Cerebellar nuclear complex (tissue), 1 donor: Measurements from ENCODE around the gene S100A14.
A peak's percentile ranks its signal among the peaks of the same experiment; 100 is the strongest.
"Not testable (repeated sequence)": the region's sequence is repeated elsewhere in the genome, so short reads cannot be mapped to it uniquely, and the experiment has no call there.

Experiments used
- DNase-seq, 2 experiments: peaks; one replicate each; lab custom pipeline; 2025; lab: John Stamatoyannopoulos, UW

S100A14 gene

DNA sequence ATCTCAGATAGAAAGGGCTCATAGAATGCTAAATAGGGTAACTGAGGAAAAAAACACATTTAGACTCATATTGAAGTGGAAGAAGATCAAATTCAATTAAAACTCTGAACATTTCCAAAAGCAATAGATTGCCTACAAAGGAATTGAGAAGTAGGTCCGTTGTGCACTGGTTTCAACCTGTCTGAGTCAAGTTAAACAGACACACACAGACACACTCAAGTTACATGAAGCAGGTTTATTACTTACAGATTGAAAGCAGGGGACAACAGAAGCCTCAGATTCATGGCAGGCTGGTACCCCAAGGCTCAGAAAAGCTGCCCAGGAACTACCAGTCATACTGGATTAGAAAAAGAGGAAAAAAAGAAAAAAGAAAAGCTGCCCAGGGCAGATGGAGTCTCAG, 29.8 kb downstream of the S100A14 start:
- no peak for DNase-seq

DNA sequence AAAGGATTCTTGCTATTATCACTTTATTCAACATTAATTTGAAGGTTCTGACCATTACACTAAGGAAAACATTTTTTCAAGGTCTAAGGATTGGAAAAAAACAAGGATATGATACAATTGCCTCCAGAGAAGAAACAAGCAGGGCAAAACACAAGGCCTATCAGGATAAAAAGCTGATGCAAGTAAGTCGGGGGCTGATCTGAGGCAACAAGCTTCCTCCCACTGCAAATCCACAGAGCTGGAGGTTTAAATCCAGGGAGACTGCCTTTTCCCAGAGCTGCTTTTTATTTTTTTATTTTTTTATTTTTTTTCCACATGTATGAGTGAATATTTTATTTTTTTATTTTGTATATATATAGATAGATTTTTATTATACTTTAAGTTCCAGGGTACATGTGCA, 31.1 kb downstream of the S100A14 start:
- no peak for DNase-seq

DNA sequence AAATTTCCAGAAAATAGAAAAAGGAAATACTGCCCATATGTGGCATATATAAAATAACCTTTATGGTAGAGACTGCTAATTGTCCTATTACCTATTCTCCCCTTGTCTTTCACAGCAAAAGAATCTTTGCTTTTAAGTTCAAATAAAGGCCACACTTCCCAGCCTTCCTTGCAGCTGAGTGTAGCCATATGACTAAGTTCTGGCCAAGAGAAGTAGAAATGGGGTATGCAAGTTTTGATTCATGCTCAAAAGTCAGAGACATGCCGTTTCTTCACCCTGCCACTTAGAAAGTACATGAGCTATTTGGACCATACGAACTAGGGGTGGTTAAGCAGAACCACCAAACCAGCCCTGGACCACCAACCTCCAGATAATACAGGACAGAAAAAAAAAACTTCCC, 32.1 kb downstream of the S100A14 start:
- DNase-seq = no peak

DNA sequence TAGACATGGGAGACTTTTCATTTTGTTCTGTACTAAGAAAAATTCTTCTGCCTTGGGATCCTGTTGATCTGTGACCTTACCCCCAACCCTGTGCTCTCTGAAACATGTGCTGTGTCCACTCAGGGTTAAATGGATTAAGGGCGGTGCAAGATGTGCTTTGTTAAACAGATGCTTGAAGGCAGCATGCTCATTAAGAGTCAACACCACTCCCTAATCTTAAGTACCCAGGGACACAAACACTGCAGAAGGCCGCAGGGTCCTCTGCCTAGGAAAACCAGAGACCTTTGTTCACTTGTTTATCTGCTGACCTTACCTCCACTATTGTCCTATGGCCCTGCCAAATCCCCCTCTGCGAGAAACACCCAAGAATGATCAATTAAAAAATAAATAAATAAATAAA, 32.6 kb downstream of the S100A14 start:
- DNase-seq = not testable (repeated sequence)

DNA sequence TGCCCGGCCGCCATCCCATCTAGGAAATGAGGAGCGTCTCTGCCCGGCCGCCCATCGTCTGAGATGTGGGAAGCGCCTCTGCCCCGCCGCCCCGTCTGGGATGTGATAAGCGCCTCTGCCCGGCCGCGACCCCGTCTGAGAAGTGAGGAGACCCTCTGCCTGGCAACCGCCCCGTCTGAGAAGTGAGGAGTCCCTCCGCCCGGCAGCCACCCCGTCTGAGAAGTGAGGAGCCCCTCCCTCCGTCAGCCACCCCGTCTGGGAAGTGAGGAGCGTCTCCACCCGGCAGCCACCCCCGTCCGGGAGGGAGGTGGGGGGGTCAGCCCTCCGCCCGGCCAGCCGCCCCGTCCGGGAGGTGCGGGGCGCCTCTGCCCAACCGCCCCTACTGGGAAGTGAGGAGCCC, 33.3 kb downstream of the S100A14 start:
- DNase-seq = not testable (repeated sequence)

- no peak for DNase-seq
Observed at GRCh38 chr1:153578936-153579335, 37.2 kb downstream of the S100A14 start.

GRCh38 chr1:153578490-153578889, 37.6 kb downstream of the S100A14 start:
- DNase-seq = no peak

DNA sequence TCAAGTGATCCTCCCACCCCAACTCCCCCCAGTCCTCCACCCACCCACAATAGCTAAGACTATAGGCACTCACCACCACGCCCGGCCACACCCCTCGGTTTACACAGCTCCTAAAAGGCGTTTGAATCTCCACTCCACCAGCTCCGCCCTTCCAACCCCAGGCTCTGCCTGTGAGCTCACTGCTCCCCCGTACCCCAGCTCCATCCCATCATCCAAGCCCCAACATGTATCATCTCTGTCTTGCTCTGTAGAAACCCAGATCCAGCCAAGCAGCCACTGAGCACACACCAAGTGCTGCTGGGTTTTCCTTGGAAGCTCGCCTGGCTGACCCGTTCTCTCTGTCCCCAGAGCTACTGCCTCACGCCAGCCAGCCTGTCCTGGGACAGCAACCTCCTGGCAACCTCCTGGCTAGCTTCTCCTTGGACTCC, 38.5 kb downstream of the S100A14 start:
- no peak for DNase-seq

- no peak for DNase-seq
Observed at GRCh38 chr1:153577138-153577537, 39.0 kb downstream of the S100A14 start.

GRCh38 chr1:153575497-153575896, 40.6 kb downstream of the S100A14 start:
- not testable (repeated sequence) for DNase-seq

DNA sequence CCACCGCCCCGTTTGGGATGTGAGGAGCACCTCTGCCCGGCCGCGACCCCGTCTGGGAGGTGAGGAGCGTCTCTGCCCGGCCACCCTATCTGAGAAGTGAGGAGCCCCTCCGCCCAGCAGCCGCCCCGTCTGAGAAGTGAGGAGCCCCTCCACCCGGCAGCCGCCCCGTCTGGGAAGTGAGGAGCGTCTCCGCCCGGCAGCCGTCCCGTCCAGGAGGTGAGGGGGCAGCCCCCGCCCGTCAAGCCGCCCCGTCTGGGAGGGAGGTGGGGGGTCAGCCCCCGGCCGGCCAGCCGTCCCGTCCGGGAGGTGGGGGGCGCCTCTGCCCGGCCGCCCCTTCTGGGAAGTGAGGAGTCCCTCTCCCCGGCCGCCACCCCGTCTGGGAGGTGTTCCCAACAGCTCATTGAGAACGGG, 41.0 kb downstream of the S100A14 start:
- DNase-seq = not testable (repeated sequence)

DNA sequence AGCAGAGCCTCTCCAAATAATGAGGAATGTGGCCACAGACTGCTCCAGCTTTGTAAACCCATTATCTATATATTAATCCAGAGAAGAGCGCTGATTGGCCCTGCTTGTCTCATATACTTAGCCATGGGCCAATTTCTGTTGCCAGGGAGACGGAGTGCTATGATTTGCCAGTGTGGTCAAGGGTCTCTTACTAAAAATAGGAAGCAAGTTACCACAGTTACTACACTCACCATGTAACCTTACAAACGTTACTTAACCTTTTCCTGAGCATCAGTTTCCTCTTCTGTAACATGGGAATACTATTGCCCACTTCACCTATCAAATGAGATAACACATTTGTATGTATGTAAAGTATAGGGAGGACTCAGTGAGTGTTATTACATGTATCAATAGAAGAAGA, 42.8 kb downstream of the S100A14 start:
- no peak for DNase-seq

DNA sequence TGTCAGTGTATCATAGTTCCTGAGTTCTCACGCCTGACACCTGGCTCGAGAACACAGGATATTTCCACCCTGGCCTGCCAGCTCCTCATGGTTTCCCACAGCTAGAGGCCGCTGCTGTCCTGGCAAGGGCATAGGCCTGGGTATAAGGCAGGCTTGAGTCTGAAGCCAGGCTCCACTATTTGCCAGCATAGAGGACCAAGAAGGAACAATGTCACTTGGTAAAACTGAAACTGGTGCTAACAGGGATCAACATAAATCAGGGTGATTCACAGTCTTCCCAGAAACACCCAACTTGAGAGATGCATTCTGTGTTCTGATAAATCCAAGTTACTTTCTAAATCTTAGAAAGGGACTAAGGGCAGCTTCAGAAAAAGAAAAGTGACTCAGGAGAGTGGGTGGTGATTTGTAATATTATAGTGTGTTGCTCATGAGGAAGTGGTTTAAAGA, 43.5 kb downstream of the S100A14 start:
- peak in 1 of 2 experiments; percentile 32 for DNase-seq

DNA sequence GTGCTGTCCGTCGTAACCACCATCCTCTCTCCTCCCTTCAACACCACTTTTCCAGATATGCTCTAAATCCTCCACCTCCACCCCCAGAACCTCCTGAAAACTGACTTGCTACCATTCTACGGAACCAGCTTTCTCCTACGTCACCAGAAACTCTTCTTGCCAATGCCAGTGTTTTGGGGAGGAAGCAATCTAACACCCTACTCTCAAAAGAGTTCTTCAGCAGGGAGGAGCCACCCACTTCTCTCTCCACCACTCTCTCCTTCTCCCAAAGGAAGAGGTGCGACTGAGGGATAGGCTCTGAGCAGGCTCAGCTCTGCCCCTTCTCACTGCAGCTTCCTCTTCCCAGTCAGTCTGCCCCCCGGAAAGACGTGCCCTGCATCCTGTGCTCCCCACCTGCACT, 44.4 kb downstream of the S100A14 start:
- DNase-seq = no peak

DNA sequence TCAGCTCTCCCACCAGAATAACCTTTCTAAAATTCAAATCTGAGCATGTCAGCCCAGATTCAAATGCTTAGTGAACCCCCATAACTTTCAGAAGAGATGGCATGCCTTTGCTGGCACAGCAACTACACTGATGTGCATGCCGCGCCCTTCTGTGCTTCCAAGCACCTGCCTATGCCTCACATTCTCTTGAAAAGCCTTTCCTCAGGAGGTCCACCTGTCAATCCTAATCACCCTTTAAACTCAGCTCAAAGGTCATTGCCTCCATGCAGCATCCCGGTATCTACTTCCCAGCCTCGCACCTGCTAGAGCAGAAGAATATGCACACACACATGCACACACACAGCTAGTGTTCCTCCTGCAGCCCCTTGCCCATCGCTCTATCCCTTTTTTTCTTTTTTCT, 45.3 kb downstream of the S100A14 start:
- DNase-seq = no peak

- DNase-seq = no peak
Observed at GRCh38 chr1:153569465-153569864, 46.7 kb downstream of the S100A14 start.

GRCh38 chr1:153568367-153569099, 47.6 kb downstream of the S100A14 start:
- peak; percentile 10 to 66 for DNase-seq

- no peak for DNase-seq
Observed at GRCh38 chr1:153567621-153568366, 48.3 kb downstream of the S100A14 start.

DNA sequence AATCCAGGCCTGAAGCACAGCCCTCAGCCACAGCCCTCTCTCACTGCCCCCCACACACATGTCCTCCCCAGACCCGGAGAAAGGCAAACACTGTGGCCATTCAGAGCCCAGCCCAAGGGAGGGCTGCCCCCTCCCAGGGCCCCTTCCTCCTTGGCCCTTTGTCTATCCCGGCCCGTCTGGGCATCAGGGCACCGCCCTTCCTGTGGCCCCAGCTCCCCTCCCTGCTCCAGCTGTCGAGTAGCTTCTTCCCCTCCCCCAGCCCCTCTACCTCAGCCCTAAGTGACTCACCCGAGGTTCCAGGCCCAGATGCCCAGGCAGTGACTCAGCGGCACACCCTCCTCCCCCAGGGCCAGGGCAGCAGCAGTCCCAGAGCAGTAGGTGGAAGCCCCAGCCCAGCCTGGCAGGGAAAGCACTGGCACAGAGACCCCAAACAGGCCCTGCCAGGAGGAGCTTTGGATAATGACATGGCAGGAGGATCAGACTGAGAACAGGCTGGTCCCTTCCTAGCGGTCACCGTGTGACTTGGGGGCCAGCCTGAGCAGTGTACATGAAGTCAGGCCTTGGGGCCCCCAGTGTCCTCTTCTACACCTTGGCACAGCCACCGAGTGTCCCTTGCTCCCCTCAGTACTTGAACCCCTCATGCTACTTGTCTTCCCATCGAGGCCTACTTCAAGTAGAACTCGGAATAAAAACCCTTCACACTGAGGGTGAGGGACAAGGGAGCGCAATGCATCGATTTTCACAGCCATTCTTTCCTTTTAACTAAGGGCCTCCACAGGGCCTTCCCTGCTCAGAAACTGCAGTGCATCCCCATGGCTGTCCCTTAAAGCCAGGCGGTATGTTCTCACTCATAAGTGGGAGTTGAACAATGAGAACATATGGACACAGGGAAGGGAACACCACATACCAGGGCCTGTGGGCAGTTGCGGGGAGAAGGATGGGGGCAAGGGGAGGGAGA, 49.4 kb downstream of the S100A14 start:
- DNase-seq = no peak

GRCh38 chr1:153565529-153566374, 50.4 kb downstream of the S100A14 start, which contains the start of gene S100A2:
Gene S100A2 (minus strand): TSS chr1:153565844. CDS start chr1:153563877, 1,967 bp downstream.
- no peak for DNase-seq
